SK-N-SH treated with all-trans-retinoic acid at 6 μM for 48 hours (cell line): ENCODE data around the gene CPT1A.

Experiments
- ATAC-seq: fragments of 200-7000 bp; cut with Tn5 transposase; 3 replicates; pipeline ENCODE4 v1.9.1; 2020; ENCODE audit warnings: mild to moderate bottlenecking, moderate library complexity
- ARNTL ChIP-seq: fragments of 450-650 bp; formaldehyde crosslinking; IDR thresholded peaks from 2 replicates; pipeline ENCODE4 v1.5.0; 2020; ENCODE audit warnings: low read depth, mild to moderate bottlenecking, moderate library complexity, borderline replicate concordance
- BACH2 ChIP-seq: fragments of 250-450 bp; sonication (Bioruptor Pico); IDR thresholded peaks from 2 replicates; pipeline ENCODE4 v1.9.0; 2021; ENCODE audit warnings: mild to moderate bottlenecking, borderline replicate concordance
- CSDC2 ChIP-seq: fragments of 250-450 bp; sonication (Bioruptor Pico); IDR thresholded peaks from 2 replicates; pipeline ENCODE4 v1.5.0; 2020; ENCODE audit warnings: mild to moderate bottlenecking, moderate library complexity
- ESRRG ChIP-seq: fragments of 250-450 bp; sonication (Bioruptor Pico); IDR thresholded peaks from 2 replicates; pipeline ENCODE4 v1.6.1; 2021; ENCODE audit warnings: mild to moderate bottlenecking
- GLIS3 ChIP-seq: fragments of 250-450 bp; sonication (Bioruptor Pico); IDR thresholded peaks from 2 replicates; pipeline ENCODE4 v1.5.0; 2020; ENCODE audit warnings: mild to moderate bottlenecking, moderate library complexity
- ISL1 ChIP-seq: fragments of 250-450 bp; sonication (Bioruptor Pico); IDR thresholded peaks from 2 replicates; pipeline ENCODE4 v2.1.2; 2022; ENCODE audit warnings: mild to moderate bottlenecking, moderate library complexity
- OSR1 ChIP-seq: fragments of 250-450 bp; sonication (Bioruptor Pico); IDR thresholded peaks from 2 replicates; pipeline ENCODE4 v1.8.0; 2022; ENCODE audit warnings: moderate library complexity, mild to moderate bottlenecking, inconsistent platforms
- PPARA ChIP-seq: fragments of 250-450 bp; sonication (Bioruptor Pico); IDR thresholded peaks from 2 replicates; pipeline ENCODE4 v1.5.0; 2020; ENCODE audit warnings: mild to moderate bottlenecking, borderline replicate concordance
- RARB ChIP-seq: fragments of 250-450 bp; sonication (Bioruptor Pico); IDR thresholded peaks from 2 replicates; pipeline ENCODE4 v1.8.0; 2021; ENCODE audit warnings: mild to moderate bottlenecking, moderate library complexity
- SNAI2 ChIP-seq: fragments of 250-450 bp; sonication (Bioruptor Pico); IDR thresholded peaks from 2 replicates; pipeline ENCODE4 v1.5.0; 2020; ENCODE audit warnings: mild to moderate bottlenecking, moderate library complexity
- TCF4 ChIP-seq: fragments of 250-450 bp; sonication (Bioruptor Pico); IDR thresholded peaks from 2 replicates; pipeline ENCODE4 v1.8.0; 2021; ENCODE audit warnings: mild to moderate bottlenecking, moderate library complexity, borderline replicate concordance
- TOX ChIP-seq: fragments of 250-450 bp; sonication (Bioruptor Pico); IDR thresholded peaks from 2 replicates; pipeline ENCODE4 v1.8.0; 2021; ENCODE audit warnings: mild to moderate bottlenecking, moderate library complexity, borderline replicate concordance
- ZC3H10 ChIP-seq: fragments of 250-450 bp; sonication (Bioruptor Pico); IDR thresholded peaks from 2 replicates; pipeline ENCODE4 v1.5.1; 2021; ENCODE audit warnings: mild to moderate bottlenecking, moderate library complexity
- ZFP3 ChIP-seq: fragments of 250-450 bp; sonication (Bioruptor Pico); IDR thresholded peaks from 2 replicates; pipeline ENCODE4 v1.5.0; 2020; ENCODE audit warnings: mild to moderate bottlenecking, moderate library complexity
- ZFP30 ChIP-seq: fragments of 450-650 bp; formaldehyde crosslinking; IDR thresholded peaks from 2 replicates; pipeline ENCODE4 v1.5.0; 2022; ENCODE audit warnings: mild to moderate bottlenecking, moderate library complexity
- ZNF70 ChIP-seq: fragments of 450-650 bp; formaldehyde crosslinking; IDR thresholded peaks from 2 replicates; pipeline ENCODE4 v1.5.0; 2020; ENCODE audit warnings: mild to moderate bottlenecking, moderate library complexity
- TF ChIP-seq, protein P1 (sequence below): fragments of 250-450 bp; sonication (Bioruptor Pico); IDR thresholded peaks from 2 replicates; pipeline ENCODE4 v1.5.1; 2020; ENCODE audit warnings: low read depth, mild to moderate bottlenecking, moderate library complexity
- TF ChIP-seq, protein P2 (sequence below): fragments of 250-450 bp; sonication (Bioruptor Pico); IDR thresholded peaks from 2 replicates; pipeline ENCODE4 v1.8.0; 2021; ENCODE audit warnings: low read depth, mild to moderate bottlenecking, moderate library complexity, borderline replicate concordance

The CPT1A gene

DNA sequence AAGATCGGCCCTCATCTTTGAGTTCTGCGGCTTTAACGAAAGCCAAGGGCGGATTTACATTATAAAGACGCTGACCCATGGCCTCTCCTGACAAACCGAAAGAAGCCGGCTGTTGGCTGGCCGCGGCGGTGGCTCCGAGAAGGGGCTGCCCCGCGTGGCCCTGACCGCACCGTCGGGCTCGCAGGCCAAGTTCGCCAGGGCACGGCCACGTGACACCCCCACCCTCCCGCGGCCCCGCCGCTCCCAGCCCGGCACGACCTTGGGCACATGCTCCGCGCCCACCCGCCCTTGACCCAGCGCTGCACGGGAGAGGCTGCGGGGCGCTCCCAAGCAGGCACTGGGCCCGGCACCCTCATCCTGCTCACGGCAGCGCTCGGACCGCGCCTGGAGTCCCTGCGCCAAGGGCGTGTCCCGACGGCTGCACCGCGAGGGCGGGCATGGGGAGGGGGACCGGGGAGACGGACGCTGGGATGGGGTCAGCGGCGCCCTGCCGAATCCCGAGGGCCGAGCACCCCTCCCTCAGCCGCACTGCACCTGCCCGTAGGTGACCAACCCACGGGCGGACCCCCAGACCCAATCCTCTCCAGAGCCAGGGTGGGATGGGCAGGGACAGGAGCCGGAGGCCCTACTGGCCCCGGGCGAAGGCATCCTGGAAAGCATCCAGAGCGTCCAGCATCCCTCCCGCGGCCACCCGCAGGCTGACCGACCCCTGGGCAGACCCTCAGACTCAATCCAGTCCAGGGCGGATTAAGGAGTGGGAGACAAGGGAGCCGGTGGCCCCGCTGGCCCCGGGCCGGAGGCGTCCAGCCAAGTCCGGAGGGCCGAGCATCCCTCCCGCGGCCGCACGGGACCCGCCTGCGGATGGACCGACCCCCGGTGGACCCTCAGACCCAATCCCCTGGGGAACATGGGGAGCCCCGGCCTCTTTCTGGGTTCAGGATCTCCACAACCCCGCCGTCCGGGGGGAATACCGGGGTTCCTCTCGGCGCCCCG, 759 bp downstream of the CPT1A start:
- ATAC-seq: peak; percentile 54
- TF ChIP-seq SNAI2 (CRISPR knock-in tag): no peak
- TF ChIP-seq, protein P1, sequence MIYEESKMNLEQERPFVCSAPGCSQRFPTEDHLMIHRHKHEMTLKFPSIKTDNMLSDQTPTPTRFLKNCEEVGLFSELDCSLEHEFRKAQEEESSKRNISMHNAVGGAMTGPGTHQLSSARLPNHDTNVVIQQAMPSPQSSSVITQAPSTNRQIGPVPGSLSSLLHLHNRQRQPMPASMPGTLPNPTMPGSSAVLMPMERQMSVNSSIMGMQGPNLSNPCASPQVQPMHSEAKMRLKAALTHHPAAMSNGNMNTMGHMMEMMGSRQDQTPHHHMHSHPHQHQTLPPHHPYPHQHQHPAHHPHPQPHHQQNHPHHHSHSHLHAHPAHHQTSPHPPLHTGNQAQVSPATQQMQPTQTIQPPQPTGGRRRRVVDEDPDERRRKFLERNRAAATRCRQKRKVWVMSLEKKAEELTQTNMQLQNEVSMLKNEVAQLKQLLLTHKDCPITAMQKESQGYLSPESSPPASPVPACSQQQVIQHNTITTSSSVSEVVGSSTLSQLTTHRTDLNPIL (CRISPR knock-in tag): no peak
- TF ChIP-seq ZFP30: no peak
- TF ChIP-seq, all 23 proteins: peak for 0

DNA sequence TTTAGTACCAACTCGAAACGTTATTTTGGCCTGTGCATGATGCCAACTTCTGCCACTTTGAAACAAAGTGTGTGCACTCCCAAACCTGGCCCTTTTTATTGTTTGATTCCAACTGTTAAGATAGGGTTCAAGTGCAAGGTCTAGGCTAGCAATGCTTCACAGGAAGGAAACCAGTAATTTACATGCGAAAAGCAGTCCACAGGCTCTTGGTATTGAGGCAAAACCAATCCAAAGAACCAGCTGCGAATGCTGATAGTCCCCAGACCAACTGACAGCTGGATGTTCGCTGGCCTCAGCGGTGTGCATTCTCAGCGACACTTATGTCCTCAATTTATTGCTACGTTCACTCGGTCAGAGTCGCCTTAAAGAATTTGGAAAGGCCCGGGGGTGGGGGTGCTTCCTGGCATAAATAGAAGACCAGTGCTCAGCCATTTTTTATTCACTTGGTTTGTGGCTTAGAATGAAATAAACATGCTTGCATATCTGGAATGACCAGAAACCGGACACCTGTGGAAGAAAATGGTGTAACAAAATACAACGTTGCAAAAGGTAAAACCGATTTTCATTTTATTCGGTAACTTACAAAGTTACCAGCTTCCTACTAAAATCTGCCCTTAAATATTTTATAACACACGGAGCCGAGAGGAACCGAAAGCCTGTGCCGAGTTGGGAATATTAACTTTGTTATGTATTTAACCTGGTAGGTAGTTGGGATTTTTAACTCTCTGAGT, 1.6 kb downstream of the CPT1A start:
- TF ChIP-seq ZC3H10 (CRISPR knock-in tag): no peak
- TF ChIP-seq, protein P1 (CRISPR knock-in tag): no peak
- TF ChIP-seq ZNF70 (CRISPR knock-in tag): no peak
- TF ChIP-seq ZFP30: no peak
- no peak for TF ChIP-seq TCF4 (CRISPR knock-in tag)
- no peak for TF ChIP-seq PPARA (CRISPR knock-in tag)
- no peak for TF ChIP-seq ZFP3 (CRISPR knock-in tag)
- no peak for TF ChIP-seq TOX (CRISPR knock-in tag)
- TF ChIP-seq BACH2 (CRISPR knock-in tag): no peak
- TF ChIP-seq, protein P2, sequence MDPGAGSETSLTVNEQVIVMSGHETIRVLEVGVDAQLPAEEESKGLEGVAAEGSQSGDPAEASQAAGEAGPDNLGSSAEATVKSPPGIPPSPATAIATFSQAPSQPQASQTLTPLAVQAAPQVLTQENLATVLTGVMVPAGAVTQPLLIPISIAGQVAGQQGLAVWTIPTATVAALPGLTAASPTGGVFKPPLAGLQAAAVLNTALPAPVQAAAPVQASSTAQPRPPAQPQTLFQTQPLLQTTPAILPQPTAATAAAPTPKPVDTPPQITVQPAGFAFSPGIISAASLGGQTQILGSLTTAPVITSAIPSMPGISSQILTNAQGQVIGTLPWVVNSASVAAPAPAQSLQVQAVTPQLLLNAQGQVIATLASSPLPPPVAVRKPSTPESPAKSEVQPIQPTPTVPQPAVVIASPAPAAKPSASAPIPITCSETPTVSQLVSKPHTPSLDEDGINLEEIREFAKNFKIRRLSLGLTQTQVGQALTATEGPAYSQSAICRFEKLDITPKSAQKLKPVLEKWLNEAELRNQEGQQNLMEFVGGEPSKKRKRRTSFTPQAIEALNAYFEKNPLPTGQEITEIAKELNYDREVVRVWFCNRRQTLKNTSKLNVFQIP (CRISPR knock-in tag): no peak
- no peak for TF ChIP-seq RARB (CRISPR knock-in tag)
- TF ChIP-seq CSDC2 (CRISPR knock-in tag): no peak
- TF ChIP-seq OSR1: no peak
- TF ChIP-seq GLIS3 (CRISPR knock-in tag): no peak
- TF ChIP-seq ARNTL: no peak
- peak; percentile 5 for ATAC-seq

DNA sequence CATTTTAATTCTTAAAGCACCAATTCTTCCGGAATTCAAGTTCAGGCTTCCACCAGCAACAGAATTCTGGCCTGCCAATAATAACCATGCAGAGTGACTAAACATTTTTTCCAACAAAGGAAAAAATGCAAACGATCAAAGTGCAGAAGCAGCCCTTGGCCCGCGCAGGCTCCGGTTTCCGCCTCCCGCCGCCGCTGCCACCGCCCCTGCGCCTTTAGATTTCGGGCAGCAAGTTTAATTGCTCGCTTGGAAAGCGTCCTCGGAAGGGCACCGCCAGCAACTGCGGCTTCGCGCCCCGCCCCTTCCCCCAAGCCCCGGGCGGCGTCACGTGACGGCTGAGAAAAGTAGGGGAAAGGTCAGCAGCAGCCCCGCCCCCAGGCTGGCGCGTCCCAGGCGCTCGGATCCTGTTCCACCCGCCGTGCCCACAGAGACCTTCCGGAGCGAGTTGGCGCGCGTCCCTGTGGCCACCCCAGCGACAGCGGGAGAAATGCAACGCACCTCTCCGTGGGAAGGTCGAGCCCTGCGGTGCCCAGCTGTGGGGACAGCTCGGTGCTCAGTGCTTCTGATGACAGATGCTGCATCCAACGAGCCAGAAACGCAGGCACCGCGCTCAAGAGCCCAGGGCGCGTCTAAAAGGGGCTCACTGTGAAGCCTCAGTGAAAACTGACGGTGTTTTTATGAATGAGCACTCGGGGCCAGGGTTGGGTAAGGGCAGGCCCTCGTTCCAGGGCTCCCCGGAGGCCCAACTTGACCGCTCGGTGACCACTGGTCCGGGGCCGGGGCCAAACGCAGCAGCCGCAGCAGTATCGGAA, 2.5 kb downstream of the CPT1A start:
- ATAC-seq: peak; percentile 78

DNA sequence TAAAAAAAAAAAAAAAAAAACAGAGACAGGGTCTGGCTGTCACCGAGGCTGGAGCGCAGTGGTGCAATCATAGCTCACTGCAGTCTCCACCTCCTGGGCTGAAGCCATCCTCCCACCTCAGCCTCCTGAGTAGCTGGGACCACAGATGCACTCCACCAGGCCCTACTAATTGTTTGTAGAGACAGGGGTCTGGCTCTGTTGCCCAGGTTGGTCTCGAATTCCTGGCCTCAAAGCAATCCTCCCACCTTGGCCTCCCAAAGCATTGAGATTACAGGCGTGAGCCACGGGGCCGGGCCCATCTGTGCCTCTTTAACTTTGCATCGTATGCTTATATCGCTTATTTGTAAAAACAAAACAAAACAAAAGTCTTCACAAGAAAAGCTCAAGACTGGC, 3.1 kb downstream of the CPT1A start:
- no peak for ATAC-seq
- TF ChIP-seq ESRRG (CRISPR knock-in tag) (0 out of 2 replicates have a peak, but pooled peaks have one; percentile 28), CSDC2 (CRISPR knock-in tag) (no peak)

More for the DNA sequence above, 2.5 kb downstream of the CPT1A start:
- TF ChIP-seq ESRRG (CRISPR knock-in tag): no peak
- no peak for TF ChIP-seq TOX (CRISPR knock-in tag)
- no peak for TF ChIP-seq ISL1
- TF ChIP-seq, protein P1 (CRISPR knock-in tag): no peak
- peak; percentile 98 for TF ChIP-seq PPARA (CRISPR knock-in tag)
- peak; percentile 90 for TF ChIP-seq ZFP3 (CRISPR knock-in tag)
